Muscle of leg (tissue), 11 donors: ENCODE results near the gene EHMT1. TPM values are rescaled to one million over a fixed set of nuclear protein-coding genes. Genes with fewer than 3 reads are reported as not detected.

ENCODE experiments used
- DNase-seq: peaks from one replicate; pipeline ENCODE4 v3.0.0; 2013
- H3K27ac ChIP-seq: one replicate; pipeline ENCODE4 v1.5.1; 2013; ENCODE audit warnings: mild to moderate bottlenecking, low read length, control low read depth
- H3K27me3 ChIP-seq: one replicate; pipeline ENCODE4 v1.6.1; 2013; ENCODE audit warnings: low read length; ENCODE audit not compliant: control insufficient read depth, insufficient read depth
- H3K36me3 ChIP-seq: one replicate; pipeline ENCODE4 v1.6.1; 2013; ENCODE audit warnings: low read length; ENCODE audit not compliant: control insufficient read depth, insufficient read depth
- H3K4me1 ChIP-seq: one replicate; pipeline ENCODE4 v1.6.1; 2013; ENCODE audit warnings: low read length; ENCODE audit not compliant: control insufficient read depth, insufficient read depth
- H3K4me3 ChIP-seq: one replicate; pipeline ENCODE4 v1.5.1; 2013; ENCODE audit warnings: low read length, control low read depth
- H3K9me3 ChIP-seq: replicated peaks from 2 replicates; pipeline ENCODE4 v1.6.1; 2013; ENCODE audit warnings: low read depth, low read length; ENCODE audit not compliant: control insufficient read depth
- WGBS: methylation state at CpG from one replicate; pipeline ENCODE4 v1.1.5; 2013; ENCODE audit warnings: missing lambda C conversion rate; ENCODE audit not compliant: insufficient coverage; 5-methylcytosine and 5-hydroxymethylcytosine counted together
- polyA plus RNA-seq, 8 donors: library from polyadenylated mRNA; unstranded; fragments of 120-200 nt; gene quantifications; one replicate each; pipeline versions ENCODE4 v1.2.1 to v1.2.3, GENCODE V29; 2013; ENCODE audit warnings: inconsistent platforms in 1 of 8, low replicate concordance in 1 of 8; ENCODE audit not compliant: insufficient read length in 8 of 8, insufficient read depth in 1 of 8
- total RNA-seq: library from RNA; stranded (reverse); fragments of 120-200 nt; gene quantifications from one replicate; pipeline ENCODE4 v1.2.4, GENCODE V29; 2013

EHMT1 gene
- total and polyA plus RNA-seq, 9 donors: 29.9 to 59.7 (median 47.7) TPM

DNA sequence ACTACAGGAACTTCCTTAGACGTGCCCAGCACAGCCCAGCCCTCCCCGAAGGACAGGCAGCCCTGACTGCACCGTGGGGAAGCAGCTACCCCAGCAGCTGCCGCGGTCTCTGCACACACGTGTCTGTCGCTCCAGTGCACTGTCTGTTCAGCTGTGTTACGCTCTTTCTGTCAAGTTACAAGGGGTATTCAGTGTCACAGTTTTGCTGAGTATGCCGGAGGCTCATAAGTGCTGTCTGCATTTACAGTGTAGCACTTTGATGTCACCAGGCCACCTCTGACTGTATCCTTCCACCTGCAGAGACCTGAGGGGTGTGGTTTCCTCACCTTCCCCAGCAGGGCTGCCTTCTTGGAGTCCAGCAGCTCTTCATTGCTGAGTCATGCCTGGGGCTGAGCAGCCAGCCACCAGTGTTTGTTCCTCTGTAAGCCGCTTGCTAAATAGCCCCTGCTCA is 126.8 kb downstream of the EHMT1 start:
- H3K4me3 ChIP-seq: no peak overlapping the region
- H3K4me1 ChIP-seq: peaks cover 21% of the 10 kb centered on the region
- peak; percentile 70 for DNase-seq
- WGBS: 81% methylated on average over 4 of the region's 10 CpGs
- H3K9me3 ChIP-seq: no peaks in the 10 kb centered on the region
- peak overlapping the region; percentile 75 for H3K27ac ChIP-seq
- H3K27me3 ChIP-seq: no peaks in the 10 kb centered on the region
- H3K36me3 ChIP-seq: peaks cover 37% of the 10 kb centered on the region

DNA sequence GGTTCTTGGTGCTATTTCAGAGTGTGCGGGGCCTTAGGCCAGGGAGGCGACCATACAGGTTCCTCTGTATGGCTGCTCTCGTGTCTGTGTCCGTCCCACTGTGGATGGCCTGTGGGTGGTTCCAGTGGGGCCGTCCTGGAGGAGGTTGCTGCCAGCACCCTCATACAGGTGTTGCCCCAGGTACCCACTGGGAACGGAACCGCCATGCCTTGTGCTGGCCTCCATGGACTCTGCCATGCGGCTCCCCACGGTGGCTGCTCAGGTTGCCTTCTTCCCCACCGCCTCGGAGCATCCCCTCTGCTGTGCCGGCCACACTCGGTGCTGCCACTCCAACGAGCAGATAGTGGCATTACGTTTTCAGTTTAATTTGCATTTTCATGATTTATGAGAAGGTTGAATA is 129.5 kb downstream of the EHMT1 start:
- H3K4me3 ChIP-seq: no peak overlapping the region
- H3K36me3 ChIP-seq: peaks cover 45% of the 10 kb centered on the region
- WGBS: 94% methylated on average over 10 of the region's 15 CpGs
- no peak for DNase-seq
- no peaks in the 10 kb centered on the region for H3K27me3 ChIP-seq
- H3K4me1 ChIP-seq: peaks cover 30% of the 10 kb centered on the region
- H3K27ac ChIP-seq: peak overlapping the region; percentile 48
- no peaks in the 10 kb centered on the region for H3K9me3 ChIP-seq

DNA sequence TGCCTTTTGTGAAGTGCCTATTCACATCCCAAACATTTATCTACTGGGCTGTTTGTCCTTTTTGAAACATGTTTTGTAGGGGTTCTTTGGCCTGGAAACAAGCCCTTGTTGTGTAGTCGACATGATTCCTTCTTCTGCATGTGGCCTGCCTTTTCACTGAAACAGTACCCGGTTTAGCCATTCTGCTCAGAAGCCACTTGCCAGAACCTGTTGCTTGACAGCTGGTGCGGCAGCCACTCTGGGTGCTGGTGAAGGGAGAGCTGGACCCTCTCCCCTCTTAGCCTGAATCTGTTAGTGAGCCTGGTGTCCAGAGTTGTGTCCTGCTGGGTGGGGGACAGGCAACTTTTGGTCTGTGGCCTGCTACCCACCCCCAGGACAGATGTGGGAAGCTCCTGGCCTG is 129.9 kb downstream of the EHMT1 start:
- peak overlapping the region; percentile 48 for H3K27ac ChIP-seq
- peak; percentile 46 for DNase-seq
- H3K9me3 ChIP-seq: no peaks in the 10 kb centered on the region
- H3K27me3 ChIP-seq: no peaks in the 10 kb centered on the region
- H3K4me1 ChIP-seq: peaks cover 30% of the 10 kb centered on the region
- H3K4me3 ChIP-seq: no peak overlapping the region
- 83% methylated on average over 1 of the region's 3 CpGs for WGBS
- peaks cover 43% of the 10 kb centered on the region for H3K36me3 ChIP-seq

DNA sequence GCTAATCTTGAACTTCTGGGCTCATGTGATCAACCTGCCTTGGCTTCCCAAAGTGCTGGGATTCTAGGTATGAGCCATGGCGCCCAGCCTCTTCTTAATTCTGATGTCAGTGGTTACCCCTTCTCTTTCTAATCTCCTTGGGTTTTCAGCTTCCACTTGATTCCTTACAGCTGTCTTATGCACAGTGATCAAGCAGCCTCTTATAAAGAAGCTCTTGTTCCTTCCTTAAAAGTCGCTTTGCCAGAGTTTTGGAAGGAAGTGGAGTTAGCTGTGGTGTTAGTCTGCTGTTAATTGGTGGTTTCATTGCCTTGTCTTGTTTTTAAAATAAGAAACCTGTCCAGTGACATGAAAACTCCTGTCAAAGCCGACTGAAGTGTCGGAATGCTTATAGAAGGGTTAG is 130.7 kb downstream of the EHMT1 start:
- Histone ChIP-seq H3K27me3 (no peaks in the 10 kb centered on the region), H3K4me1 (peaks cover 30% of the 10 kb centered on the region), H3K36me3 (peaks cover 46% of the 10 kb centered on the region), H3K4me3 (no peak overlapping the region), H3K9me3 (no peaks in the 10 kb centered on the region), H3K27ac (no peak overlapping the region)
- DNase-seq: no peak
- WGBS: 80% methylated on average over 2 of the region's 4 CpGs

DNA sequence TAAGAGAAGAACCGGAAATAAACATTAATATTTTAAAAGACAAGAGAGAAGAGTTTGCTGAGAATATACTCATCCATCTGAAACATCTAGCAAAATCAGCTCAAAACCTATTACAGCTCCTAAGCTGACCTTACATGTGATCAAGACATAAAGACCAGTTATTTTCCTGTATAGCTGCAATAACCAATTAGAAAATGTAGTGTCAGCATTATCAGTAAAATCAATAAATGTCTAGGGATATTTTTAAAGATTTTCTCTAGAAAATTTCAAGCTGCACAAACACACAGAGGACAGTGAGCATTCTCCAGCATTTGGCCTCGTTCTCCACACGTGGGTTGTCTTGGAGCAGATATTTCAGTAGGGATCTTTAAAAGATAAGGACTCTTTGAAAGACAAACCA is 131.2 kb downstream of the EHMT1 start:
- Histone ChIP-seq H3K27ac (no peak overlapping the region), H3K4me1 (peaks cover 30% of the 10 kb centered on the region), H3K9me3 (peaks cover 3% of the 10 kb centered on the region), H3K27me3 (no peaks in the 10 kb centered on the region), H3K4me3 (no peak overlapping the region), H3K36me3 (peaks cover 46% of the 10 kb centered on the region)
- no CpG with 5 or more reads among the region's 3 CpGs for WGBS
- no peak for DNase-seq

DNA sequence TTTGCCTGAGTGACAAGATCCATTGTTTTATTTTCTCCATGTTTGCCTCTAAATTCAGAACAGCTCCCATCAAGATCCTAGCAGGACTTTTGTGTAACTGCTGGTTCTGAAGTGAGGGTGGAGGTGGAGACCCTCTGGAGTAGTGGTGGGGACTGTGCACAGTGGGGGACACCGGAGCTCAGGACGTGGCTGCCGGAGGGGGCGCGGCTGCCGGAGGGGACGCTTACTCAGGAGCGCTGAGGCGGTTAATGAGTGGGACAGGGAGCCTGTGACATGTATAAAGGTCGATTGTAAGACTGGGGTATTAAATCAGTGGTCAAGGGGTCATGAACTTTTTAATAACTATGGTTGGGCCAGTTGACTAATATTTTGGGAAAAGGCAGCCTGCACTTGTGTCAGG is 131.8 kb downstream of the EHMT1 start:
- H3K27me3 ChIP-seq: no peaks in the 10 kb centered on the region
- peaks cover 29% of the 10 kb centered on the region for H3K4me1 ChIP-seq

DNA sequence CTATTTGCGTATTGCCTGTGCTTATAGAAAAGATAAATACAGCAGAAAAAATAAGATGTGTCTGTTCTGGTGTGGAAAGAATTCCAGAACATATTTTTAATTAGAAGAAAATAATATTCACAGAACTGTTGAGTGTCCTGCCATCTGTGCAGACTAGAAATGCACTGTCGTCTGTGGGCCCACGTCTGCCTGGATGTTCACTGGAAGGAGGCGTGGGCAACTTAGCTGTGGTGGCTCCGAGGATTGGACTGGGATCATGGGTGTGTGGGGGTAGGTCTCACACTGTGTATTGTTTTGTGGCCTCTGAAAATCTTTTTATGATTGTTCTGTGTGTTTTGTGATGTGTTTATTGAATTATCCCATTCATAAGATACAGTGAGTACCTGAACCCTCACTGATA is 132.8 kb downstream of the EHMT1 start:
- WGBS: 95% methylated on average over 4 of the region's 5 CpGs
- Histone ChIP-seq H3K36me3 (peaks cover 42% of the 10 kb centered on the region), H3K4me1 (peaks cover 21% of the 10 kb centered on the region), H3K4me3 (no peak overlapping the region), H3K9me3 (peaks cover 9% of the 10 kb centered on the region), H3K27me3 (no peaks in the 10 kb centered on the region), H3K27ac (no peak overlapping the region)
- no peak for DNase-seq

More for the DNA sequence above, 131.8 kb downstream of the EHMT1 start:
- peaks cover 8% of the 10 kb centered on the region for H3K9me3 ChIP-seq
- peaks cover 48% of the 10 kb centered on the region for H3K36me3 ChIP-seq
- WGBS: 85% methylated on average over 6 of the region's 10 CpGs
- no peak for DNase-seq
- no peak overlapping the region for H3K27ac ChIP-seq
- no peak overlapping the region for H3K4me3 ChIP-seq

DNA sequence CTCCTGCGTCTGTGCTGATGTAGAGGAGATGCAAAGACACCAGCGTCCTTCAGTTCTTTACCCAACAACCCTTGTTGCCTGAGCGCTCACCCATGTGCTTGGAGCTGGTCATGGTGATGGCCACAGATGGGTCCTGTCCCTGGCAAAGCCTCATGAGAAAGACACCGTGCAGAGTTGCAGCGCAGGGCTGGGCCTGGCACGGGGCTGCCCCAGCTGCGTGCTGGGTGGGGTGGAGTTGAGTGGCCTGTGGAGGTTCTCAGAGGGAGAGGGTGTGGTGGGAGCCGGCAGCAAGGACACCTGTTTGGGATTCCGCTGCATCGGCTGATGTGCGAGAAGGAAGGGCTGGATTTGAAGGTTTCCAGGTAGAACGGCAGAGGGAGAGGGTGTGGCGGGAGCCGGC is 133.6 kb downstream of the EHMT1 start:
- H3K27ac ChIP-seq: no peak overlapping the region
- H3K4me1 ChIP-seq: peaks cover 21% of the 10 kb centered on the region
- peaks cover 9% of the 10 kb centered on the region for H3K9me3 ChIP-seq
- no peaks in the 10 kb centered on the region for H3K27me3 ChIP-seq
- no peak for DNase-seq
- H3K4me3 ChIP-seq: no peak overlapping the region
- 84% methylated on average over 12 of the region's 14 CpGs for WGBS
- peaks cover 40% of the 10 kb centered on the region for H3K36me3 ChIP-seq

DNA sequence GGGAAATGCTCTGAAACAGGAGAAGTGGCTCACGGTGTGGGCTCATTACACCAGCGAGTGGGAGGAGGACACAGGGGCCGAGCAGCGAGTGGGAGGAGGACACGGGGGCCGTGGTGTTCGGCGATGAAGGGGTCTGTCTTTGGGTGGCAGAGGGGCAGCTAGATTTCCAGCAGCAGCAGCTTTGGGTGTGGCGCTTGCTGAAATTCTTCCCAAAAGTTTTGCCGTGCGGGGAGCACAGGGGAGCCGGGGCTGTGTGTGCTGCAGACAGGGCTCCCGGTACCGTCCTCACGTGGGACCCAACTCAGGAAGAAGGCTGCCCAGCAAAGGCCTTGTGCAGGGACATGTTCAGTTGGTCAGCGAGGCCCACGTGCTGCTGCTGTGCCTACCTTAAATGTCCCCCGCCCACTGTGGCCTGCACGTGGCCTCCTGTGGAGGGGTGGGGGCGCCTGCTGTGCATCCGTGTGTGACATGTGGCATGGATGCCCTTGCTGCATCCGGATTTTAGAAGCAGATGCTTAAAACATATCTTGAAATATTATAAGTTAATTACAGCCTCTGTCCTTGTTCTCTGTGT is 134.5 kb downstream of the EHMT1 start:
- Histone ChIP-seq H3K36me3 (peaks cover 43% of the 10 kb centered on the region), H3K27me3 (no peaks in the 10 kb centered on the region), H3K9me3 (peaks cover 9% of the 10 kb centered on the region), H3K4me1 (peaks cover 17% of the 10 kb centered on the region), H3K27ac (no peak overlapping the region), H3K4me3 (no peak overlapping the region)
- WGBS: 91% methylated on average over 17 of the region's 22 CpGs
- no peak for DNase-seq

DNA sequence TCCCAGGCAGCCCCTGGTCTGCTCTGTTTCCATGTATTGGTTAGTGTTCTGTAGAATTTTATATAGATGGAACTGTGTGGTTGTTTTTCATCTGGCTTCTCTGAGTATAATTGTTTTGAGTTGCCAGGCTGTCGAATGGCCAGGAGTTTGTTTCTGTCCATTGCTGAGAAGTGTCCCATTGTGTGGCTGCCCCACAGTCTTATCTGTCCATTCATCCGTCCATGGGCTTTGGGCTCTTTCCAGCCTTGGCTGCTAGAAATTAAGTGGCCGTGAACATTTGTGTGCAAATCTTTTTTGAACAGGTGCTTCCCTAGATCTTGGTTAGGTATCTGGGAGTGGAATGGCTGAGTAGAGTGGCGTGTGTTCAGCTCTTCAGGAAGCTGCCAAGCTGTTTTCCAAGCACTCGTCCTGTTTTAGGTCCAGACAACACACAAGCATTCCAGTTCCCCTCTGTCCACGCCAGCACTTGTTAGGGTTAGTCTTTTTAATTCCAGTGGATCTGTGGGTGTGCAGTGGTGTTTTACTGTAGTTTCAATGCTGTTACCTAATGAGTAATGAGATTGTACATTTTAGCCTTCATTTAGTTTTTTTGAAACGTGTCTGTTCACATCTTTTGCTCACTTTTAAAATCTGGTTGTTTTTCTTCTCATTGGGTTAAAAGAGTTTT is 136.6 kb downstream of the EHMT1 start:
- Histone ChIP-seq H3K4me1 (peaks cover 9% of the 10 kb centered on the region), H3K36me3 (peaks cover 56% of the 10 kb centered on the region), H3K9me3 (peaks cover 9% of the 10 kb centered on the region), H3K27me3 (no peaks in the 10 kb centered on the region), H3K27ac (no peak overlapping the region), H3K4me3 (no peak overlapping the region)
- WGBS: 100% methylated on average over 2 of the region's 7 CpGs
- no peak for DNase-seq
